GM21717 (cell line): Measurements from ENCODE around the gene CRACDL.

Source experiments
- ATAC-seq: cut with Tn5 transposase; IDR thresholded peaks from one replicate; pipeline ENCODE4 v1.9.1; 2021; ENCODE audit warnings: mild to moderate bottlenecking, moderate library complexity; ENCODE audit not compliant: unreplicated experiment

Gene CRACDL, protein sequence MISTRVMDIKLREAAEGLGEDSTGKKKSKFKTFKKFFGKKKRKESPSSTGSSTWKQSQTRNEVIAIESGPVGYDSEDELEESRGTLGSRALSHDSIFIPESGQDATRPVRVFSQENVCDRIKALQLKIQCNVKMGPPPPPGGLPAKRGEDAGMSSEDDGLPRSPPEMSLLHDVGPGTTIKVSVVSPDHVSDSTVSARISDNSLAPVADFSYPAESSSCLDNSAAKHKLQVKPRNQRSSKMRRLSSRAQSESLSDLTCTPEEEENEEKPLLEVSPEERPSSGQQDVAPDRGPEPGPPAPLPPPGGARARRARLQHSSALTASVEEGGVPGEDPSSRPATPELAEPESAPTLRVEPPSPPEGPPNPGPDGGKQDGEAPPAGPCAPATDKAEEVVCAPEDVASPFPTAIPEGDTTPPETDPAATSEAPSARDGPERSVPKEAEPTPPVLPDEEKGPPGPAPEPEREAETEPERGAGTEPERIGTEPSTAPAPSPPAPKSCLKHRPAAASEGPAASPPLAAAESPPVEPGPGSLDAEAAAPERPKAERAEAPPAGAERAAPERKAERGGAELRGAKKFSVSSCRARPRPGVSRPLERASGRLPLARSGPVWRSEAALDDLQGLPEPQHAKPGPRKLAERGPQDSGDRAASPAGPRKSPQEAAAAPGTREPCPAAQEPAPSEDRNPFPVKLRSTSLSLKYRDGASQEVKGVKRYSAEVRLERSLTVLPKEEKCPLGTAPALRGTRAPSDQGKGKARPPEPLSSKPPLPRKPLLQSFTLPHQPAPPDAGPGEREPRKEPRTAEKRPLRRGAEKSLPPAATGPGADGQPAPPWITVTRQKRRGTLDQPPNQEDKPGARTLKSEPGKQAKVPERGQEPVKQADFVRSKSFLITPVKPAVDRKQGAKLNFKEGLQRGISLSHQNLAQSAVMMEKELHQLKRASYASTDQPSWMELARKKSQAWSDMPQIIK

GRCh38 chr2:98935777-98936352 is at the start of gene CRACDL:
CRACDL (minus strand) TSS chr2:98936225; CDS start chr2:98846800, 89,425 bp downstream.
- ATAC-seq: no peak

DNA sequence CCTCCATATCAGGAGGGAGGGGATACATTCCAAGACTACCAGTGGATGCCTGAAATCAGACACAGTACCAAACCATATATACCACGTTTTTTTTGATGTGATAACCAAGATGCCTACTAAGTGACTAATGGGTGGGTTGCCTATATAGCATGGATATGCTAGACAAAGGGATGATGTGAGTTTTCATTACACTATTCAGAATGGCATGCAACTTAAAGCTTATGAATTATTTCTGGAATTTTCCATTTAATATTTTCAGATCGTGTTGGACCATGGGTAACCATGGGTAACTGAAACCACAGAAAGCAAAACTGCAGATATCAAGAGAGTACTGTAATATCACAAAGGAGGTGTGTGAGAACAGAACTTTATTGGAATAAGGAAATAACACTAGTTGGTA is 39.6 kb upstream of the CRACDL start:
- ATAC-seq: no peak

GRCh38 chr2:98972582-98973167 is 36.6 kb upstream of the CRACDL start:
- ATAC-seq: no peak

- ATAC-seq: no peak
These were observed 23.9 kb upstream of the CRACDL start for GRCh38 chr2:98959810-98960507.

DNA sequence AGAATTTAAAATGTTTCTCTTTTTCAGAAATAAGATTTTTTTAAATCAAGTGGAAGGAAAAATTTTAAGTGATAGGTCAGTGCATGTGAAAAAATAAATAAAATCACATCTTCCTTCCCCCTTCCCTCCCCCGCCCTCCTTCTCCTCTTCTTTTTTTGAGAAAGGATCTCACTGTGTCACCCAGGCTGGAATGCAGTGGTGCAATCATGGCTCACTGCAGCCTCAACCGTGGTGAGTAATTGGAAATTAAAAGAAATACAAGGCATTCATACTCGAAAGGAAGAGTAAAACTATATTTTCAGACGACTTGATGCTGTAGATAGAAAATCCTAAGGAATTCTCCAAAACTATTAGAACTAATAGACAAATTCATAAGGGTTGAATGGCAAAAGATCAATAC is 16.9 kb upstream of the CRACDL start:
- ATAC-seq: no peak

GRCh38 chr2:98948956-98949739 is 13.1 kb upstream of the CRACDL start:
- no peak for ATAC-seq

GRCh38 chr2:98947554-98947953 is 11.5 kb upstream of the CRACDL start:
- ATAC-seq: no peak

GRCh38 chr2:98946855-98947254 is 10.8 kb upstream of the CRACDL start:
- no peak for ATAC-seq

DNA sequence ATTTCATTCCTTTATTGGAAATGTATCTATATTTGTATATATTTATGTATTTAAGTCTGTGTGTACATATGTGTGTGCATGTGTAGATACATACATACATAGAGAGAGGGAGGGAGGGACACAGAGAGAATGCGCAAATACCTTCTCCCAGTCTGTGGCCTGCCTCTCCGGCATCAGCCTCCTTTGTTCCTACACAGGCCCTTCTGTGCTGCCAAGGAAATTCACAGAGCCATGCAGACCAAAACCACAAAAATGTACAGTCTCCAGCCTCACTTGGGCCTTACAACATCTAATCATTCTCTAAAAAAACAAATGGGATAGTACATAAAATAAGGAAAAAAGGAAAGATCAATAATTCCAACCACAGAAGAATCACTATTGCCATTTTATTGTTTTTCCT is 8.8 kb upstream of the CRACDL start:
- ATAC-seq: no peak

GRCh38 chr2:98940102-98940501 is 4.1 kb upstream of the CRACDL start:
- no peak for ATAC-seq

GRCh38 chr2:98937906-98938305 is 1.9 kb upstream of the CRACDL start:
- no peak for ATAC-seq

DNA sequence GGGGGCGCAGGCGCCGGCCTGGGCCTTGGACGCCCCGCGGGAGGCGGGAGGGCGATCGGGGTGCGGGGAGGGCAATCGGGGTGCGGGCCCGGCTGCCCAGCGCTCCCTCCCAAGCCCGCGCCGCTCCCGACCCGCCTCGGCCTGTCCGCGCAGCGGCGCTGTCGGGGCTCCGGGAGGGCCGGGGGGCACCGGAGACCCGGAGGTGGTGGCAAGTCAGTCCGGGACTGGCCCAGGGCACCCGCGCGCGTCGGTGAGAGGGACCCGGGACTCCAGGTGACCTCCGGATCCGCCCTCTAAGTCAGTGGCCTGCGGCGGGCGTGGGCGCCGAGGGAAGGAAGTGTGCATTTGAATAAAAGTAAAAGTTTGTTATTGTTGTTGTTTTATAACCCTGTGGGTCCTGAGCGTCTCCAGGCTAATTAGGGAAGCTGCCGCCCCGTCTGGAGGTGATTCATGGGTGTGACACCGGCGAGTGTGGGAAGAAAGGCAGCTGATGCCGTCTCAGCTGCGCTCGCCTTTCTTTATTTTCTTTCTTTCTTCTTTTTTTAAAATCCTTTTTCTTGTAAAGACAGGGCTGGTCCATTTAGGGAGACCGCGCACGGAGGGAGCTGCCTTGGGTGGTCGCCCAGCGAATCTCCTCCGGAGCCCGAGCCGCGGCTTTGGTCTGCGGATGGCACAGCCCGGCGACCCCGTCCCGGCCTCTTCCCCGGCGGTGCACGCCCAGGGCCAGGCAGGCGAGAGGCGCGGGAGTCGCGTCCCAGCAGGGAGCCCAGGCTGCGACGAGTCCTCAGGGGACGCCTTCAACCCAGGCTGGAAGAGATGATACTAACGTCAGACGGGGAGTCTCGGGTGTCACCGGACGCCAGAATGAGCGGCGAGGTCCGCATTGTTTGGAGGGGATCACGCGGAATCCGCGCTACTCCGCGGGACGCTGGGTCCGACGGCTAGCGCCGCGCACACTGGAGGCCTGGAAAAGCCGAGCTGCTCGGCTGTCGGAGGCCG is 627 bp upstream of the CRACDL start:
- ATAC-seq: no peak

GRCh38 chr2:98935111-98935770 is 784 bp downstream of the CRACDL start:
- ATAC-seq: no peak

DNA sequence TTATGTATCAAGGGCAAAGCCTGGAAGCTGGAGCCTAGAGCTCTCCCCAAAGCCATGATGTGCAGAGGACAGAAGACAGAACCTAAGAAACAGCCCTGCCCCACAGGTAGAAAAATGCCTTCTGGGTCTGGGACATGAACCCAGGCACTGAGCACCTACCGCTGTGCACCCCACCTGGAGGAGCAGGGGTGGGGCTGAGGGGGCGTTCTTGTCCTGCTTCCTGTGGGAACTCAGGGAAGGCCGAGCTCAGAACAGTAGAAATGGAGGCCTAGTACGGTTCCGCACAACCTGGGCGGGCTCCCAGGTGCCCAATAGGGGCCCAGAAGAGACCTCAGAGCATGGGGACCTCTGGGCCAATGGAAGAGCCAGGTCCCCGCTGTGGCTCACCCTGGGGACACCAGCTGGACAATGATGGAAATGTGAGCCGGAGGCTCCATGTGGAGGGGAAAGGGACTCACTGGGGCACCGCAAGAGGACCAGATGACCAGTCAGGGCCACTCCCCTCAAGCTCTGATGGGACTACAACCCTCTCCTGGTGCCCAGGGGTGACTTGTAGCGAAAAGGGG is 3.2 kb downstream of the CRACDL start:
- ATAC-seq: no peak

DNA sequence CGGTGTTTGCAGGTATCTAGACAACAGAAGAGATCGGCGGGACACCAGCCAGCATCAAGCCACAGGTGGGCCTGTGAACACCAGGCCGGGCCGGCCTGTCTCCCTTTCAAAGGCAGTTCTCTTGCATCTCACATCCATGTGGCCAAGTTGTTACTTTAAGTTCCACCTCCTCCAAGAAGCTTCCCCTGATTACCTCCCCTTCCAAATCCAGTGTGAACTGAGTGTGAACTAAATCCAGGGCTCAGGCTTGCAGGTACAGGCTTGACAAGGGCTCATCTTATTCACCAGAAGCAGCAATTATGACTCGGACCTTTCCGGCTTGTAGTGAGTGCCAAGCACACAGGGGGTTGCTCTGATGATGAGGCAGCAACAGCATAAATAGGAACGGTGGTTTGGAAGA is 3.9 kb downstream of the CRACDL start:
- ATAC-seq: no peak

GRCh38 chr2:98931596-98931995 is 4.4 kb downstream of the CRACDL start:
- no peak for ATAC-seq

DNA sequence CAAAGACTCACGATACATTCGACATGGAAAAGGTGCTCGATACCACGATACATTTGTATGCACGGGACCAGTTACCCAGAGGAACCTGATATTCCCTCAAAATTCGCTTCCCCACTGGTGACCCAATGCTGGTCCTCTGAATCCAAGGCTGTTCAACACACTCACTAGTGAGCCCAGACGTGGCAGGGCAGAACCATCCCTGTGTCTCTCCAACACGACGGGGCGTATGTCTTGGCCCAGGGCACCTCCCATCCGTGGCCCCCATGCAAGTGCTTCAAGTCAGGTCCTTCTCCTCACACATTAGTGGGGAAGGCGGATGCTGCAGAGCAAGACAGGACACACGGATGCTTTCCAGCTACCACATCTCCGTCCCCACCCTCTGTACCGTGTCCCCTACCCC is 6.1 kb downstream of the CRACDL start:
- no peak for ATAC-seq

GRCh38 chr2:98928242-98928641 is 7.8 kb downstream of the CRACDL start:
- ATAC-seq: no peak
